ENCODE data around the gene HOXA13. TPM values are rescaled to one million over a fixed set of nuclear protein-coding genes. Genes with fewer than 3 reads are reported as not detected.

The HOXA13 gene
- polyA plus RNA-seq, 1 of the 3 experiments (the other 2 are of a cell fraction), result not detected

DNA sequence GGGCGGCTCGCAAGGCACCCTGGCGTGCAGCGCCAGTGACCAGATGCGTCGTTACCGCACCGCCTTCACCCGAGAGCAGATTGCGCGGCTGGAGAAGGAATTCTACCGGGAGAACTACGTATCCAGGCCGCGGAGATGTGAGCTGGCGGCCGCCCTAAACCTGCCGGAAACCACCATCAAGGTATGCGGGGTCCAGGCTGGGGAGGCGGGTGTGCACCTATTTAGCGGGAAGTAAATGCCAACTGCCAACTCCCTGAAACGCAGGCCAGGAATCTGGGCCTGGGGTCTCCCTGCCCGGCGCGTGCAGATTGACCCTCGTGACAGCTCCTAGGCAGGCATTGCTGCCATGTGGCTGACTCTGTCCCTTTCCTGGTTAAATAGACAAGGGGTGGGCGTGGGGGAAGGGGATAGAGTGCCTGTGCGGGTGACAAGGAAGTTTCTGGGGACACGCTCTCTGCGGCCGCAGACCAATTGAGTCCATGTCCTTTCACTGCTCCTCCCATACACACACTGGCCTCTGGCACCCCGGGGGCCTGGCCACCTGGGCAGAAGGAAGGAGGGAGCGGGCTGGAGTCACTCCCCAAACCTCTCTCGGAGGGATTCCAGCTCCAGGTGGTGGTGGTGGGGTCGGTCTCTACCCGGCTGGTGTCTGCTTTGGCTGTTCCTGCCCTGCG lies 45.4 kb upstream of the HOXA13 start (continued):
- TF ChIP-seq POLR2AphosphoS5 (IDR thresholded peaks at IDR 0.05; ENCODE audit: low read depth, low read length) (no peak), FOSL2 (IDR thresholded peaks at IDR 0.05; ENCODE audit: borderline replicate concordance, low read depth) (no peak), GABPA (IDR thresholded peaks at IDR 0.05; ENCODE audit: low read depth) (no peak), TEAD4 (IDR thresholded peaks at IDR 0.05; ENCODE audit: borderline replicate concordance, insufficient read depth) (no peak), RCOR1 (IDR thresholded peaks at IDR 0.05; ENCODE audit: low read length) (no peak), YY1 (IDR thresholded peaks at IDR 0.05; ENCODE audit: low read depth) (no peak), RXRA (IDR thresholded peaks at IDR 0.05; ENCODE audit: borderline replicate concordance, low read depth) (no peak), NFIC (IDR thresholded peaks at IDR 0.05; ENCODE audit: borderline replicate concordance) (no peak)

DNA sequence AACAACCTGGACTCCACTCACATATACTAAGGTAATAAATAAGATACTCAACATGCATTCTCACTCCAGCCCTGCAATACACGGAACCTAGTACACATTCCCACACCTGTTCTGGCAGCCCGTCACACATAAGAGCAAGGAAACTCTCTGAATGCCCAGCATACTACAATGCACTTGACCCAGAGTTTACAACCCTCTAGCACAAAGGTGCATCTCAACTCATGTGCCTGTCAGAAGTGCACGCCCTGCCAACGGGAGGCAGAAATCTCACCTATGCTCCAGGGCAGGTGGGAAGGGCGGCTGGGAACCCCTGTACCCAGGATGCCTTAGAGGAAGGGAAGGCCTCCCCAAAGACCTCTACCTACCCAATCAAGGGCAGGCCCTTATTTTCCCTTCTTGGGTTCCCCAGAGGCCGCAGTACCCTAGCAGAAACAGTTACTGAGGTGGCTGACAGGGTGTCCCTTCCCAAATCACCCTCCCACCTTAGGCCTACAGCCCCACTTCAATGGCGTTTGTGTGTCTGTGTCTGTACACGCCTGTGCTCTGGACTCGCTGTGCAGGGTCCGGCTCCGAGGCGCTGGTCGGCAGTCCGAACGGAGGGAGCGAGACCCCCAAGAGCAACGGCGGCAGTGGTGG lies 44.7 kb upstream of the HOXA13 start:
- peaks cover 100% of the 10 kb centered on the region for H3K27me3 ChIP-seq (ENCODE audit: insufficient read depth)
- 11% methylated on average over 15 of the region's 18 CpGs for WGBS (ENCODE audit: low lambda C conversion rate)
- no peak overlapping the region for H2AFZ ChIP-seq (ENCODE audit: low read depth)
- no peaks in the 10 kb centered on the region for H3K36me3 ChIP-seq (replicated peaks in 1 of 2; ENCODE audit: control insufficient read depth in 1 of 2, insufficient read depth in 2 of 2, low read length in 1 of 2)
- H3K9me3 ChIP-seq, result no peaks in the 10 kb centered on the region
- H3K9ac ChIP-seq, result no peak overlapping the region
- H3K4me3 ChIP-seq (ENCODE audit: low read depth in 2 of 2, low read length in 1 of 2), result no peak overlapping the region
- no peaks in the 10 kb centered on the region for H3K79me2 ChIP-seq (ENCODE audit: insufficient read depth)
- H3K27ac ChIP-seq (ENCODE audit: low read depth in 2 of 2, low read length in 1 of 2), result no peak overlapping the region
- H4K20me1 ChIP-seq (ENCODE audit: insufficient read depth), result peaks cover 3% of the 10 kb centered on the region; the same call in 1 of the 2 replicates
- TF ChIP-seq, protein P1, sequence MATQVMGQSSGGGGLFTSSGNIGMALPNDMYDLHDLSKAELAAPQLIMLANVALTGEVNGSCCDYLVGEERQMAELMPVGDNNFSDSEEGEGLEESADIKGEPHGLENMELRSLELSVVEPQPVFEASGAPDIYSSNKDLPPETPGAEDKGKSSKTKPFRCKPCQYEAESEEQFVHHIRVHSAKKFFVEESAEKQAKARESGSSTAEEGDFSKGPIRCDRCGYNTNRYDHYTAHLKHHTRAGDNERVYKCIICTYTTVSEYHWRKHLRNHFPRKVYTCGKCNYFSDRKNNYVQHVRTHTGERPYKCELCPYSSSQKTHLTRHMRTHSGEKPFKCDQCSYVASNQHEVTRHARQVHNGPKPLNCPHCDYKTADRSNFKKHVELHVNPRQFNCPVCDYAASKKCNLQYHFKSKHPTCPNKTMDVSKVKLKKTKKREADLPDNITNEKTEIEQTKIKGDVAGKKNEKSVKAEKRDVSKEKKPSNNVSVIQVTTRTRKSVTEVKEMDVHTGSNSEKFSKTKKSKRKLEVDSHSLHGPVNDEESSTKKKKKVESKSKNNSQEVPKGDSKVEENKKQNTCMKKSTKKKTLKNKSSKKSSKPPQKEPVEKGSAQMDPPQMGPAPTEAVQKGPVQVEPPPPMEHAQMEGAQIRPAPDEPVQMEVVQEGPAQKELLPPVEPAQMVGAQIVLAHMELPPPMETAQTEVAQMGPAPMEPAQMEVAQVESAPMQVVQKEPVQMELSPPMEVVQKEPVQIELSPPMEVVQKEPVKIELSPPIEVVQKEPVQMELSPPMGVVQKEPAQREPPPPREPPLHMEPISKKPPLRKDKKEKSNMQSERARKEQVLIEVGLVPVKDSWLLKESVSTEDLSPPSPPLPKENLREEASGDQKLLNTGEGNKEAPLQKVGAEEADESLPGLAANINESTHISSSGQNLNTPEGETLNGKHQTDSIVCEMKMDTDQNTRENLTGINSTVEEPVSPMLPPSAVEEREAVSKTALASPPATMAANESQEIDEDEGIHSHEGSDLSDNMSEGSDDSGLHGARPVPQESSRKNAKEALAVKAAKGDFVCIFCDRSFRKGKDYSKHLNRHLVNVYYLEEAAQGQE (IDR thresholded peaks at IDR 0.05; ENCODE audit: low read depth, low read length), result no peak
- TF ChIP-seq CHD2 (IDR thresholded peaks at IDR 0.05; ENCODE audit: low read length, partially characterized antibody) (no peak), RAD21 (IDR thresholded peaks at IDR 0.05; ENCODE audit: low read length) (no peak), RFX5 (IDR thresholded peaks at IDR 0.05; ENCODE audit: low read length) (no peak), YY1 (IDR thresholded peaks at IDR 0.05; ENCODE audit: low read depth) (no peak), FOXJ3 (CRISPR knock-in tag; IDR thresholded peaks at IDR 0.05) (no peak), TCF12 (IDR thresholded peaks at IDR 0.05) (no peak), GABPA (IDR thresholded peaks at IDR 0.05; ENCODE audit: low read depth) (no peak), MXI1 (IDR thresholded peaks at IDR 0.05; ENCODE audit: low read depth, low read length) (no peak), TEAD4 (IDR thresholded peaks at IDR 0.05; ENCODE audit: borderline replicate concordance, insufficient read depth) (no peak), NFIC (IDR thresholded peaks at IDR 0.05; ENCODE audit: borderline replicate concordance) (no peak), POLR2AphosphoS5 (IDR thresholded peaks at IDR 0.05; ENCODE audit: low read depth, low read length) (no peak), GATA2 (CRISPR knock-in tag; IDR thresholded peaks at IDR 0.05) (no peak), RCOR1 (IDR thresholded peaks at IDR 0.05; ENCODE audit: low read length) (no peak), FOSL2 (IDR thresholded peaks at IDR 0.05; ENCODE audit: borderline replicate concordance, low read depth) (no peak)
- TF ChIP-seq, protein P2, sequence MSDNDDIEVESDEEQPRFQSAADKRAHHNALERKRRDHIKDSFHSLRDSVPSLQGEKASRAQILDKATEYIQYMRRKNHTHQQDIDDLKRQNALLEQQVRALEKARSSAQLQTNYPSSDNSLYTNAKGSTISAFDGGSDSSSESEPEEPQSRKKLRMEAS (IDR thresholded peaks at IDR 0.05; ENCODE audit: low read depth), result no peak
- TF ChIP-seq, protein P3, sequence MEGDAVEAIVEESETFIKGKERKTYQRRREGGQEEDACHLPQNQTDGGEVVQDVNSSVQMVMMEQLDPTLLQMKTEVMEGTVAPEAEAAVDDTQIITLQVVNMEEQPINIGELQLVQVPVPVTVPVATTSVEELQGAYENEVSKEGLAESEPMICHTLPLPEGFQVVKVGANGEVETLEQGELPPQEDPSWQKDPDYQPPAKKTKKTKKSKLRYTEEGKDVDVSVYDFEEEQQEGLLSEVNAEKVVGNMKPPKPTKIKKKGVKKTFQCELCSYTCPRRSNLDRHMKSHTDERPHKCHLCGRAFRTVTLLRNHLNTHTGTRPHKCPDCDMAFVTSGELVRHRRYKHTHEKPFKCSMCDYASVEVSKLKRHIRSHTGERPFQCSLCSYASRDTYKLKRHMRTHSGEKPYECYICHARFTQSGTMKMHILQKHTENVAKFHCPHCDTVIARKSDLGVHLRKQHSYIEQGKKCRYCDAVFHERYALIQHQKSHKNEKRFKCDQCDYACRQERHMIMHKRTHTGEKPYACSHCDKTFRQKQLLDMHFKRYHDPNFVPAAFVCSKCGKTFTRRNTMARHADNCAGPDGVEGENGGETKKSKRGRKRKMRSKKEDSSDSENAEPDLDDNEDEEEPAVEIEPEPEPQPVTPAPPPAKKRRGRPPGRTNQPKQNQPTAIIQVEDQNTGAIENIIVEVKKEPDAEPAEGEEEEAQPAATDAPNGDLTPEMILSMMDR (IDR thresholded peaks at IDR 0.05), result no peak
- TF ChIP-seq, protein P4, sequence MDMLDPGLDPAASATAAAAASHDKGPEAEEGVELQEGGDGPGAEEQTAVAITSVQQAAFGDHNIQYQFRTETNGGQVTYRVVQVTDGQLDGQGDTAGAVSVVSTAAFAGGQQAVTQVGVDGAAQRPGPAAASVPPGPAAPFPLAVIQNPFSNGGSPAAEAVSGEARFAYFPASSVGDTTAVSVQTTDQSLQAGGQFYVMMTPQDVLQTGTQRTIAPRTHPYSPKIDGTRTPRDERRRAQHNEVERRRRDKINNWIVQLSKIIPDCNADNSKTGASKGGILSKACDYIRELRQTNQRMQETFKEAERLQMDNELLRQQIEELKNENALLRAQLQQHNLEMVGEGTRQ (IDR thresholded peaks at IDR 0.05; ENCODE audit: borderline replicate concordance, low read depth, low read length), result no peak
- TF ChIP-seq, protein P5, sequence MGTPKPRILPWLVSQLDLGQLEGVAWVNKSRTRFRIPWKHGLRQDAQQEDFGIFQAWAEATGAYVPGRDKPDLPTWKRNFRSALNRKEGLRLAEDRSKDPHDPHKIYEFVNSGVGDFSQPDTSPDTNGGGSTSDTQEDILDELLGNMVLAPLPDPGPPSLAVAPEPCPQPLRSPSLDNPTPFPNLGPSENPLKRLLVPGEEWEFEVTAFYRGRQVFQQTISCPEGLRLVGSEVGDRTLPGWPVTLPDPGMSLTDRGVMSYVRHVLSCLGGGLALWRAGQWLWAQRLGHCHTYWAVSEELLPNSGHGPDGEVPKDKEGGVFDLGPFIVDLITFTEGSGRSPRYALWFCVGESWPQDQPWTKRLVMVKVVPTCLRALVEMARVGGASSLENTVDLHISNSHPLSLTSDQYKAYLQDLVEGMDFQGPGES (IDR thresholded peaks at IDR 0.05; ENCODE audit: low read depth, low read length), result no peak
- TF ChIP-seq, protein P6, sequence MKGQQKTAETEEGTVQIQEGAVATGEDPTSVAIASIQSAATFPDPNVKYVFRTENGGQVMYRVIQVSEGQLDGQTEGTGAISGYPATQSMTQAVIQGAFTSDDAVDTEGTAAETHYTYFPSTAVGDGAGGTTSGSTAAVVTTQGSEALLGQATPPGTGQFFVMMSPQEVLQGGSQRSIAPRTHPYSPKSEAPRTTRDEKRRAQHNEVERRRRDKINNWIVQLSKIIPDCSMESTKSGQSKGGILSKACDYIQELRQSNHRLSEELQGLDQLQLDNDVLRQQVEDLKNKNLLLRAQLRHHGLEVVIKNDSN (IDR thresholded peaks at IDR 0.05; ENCODE audit: borderline replicate concordance, low read depth), result no peak
- no peak for DNase-seq
- H3K9me2 ChIP-seq, result no peaks in the 10 kb centered on the region
- no peak overlapping the region for H3K4me2 ChIP-seq
- POLR2A ChIA-PET, result no interaction called here
- H3F3A ChIP-seq (replicated peaks; ENCODE audit: insufficient read depth), result peaks cover 7% of the 10 kb centered on the region
- CTCF ChIA-PET, result no interaction called here
- H3K4me1 ChIP-seq (ENCODE audit: control insufficient read depth in 1 of 2, insufficient read depth in 2 of 2, low read depth in 1 of 2, low read length in 1 of 2), result peaks cover 0 to 2% of the 10 kb centered on the region in 2 experiments; a peak in 1 of 4 replicates

All from SK-N-SH (cell line).